Neural progenitor cell (in vitro differentiated cells): ENCODE data around the gene CCDC63. TPM values are rescaled to one million over a fixed set of nuclear protein-coding genes. Genes with fewer than 3 reads are reported as not detected.

Experiments
- DNase-seq: peaks from one replicate; pipeline ENCODE4 v3.0.0-alpha.2; 2016; ENCODE audit warnings: low spot score
- H2AFZ ChIP-seq: fragments of 200-600 bp; sonication (generic); replicated peaks from 2 replicates; pipeline ENCODE4 v1.6.1; 2016; ENCODE audit warnings: antibody characterized with exemption
- H3F3A ChIP-seq: fragments of 200-600 bp; sonication (generic); 2 replicates; pipeline ENCODE4 v1.6.1; 2016; ENCODE audit warnings: antibody characterized with exemption, low read depth
- H3K27ac ChIP-seq: fragments of 200-600 bp; sonication (generic); 2 replicates; pipeline ENCODE4 v1.5.1; 2016; ENCODE audit warnings: mild to moderate bottlenecking
- H3K27me3 ChIP-seq: fragments of 200-600 bp; sonication (generic); 2 replicates; pipeline ENCODE4 v1.6.1; 2016; ENCODE audit warnings: mild to moderate bottlenecking, moderate library complexity
- H3K36me3 ChIP-seq: fragments of 200-600 bp; sonication (generic); 2 replicates; pipeline ENCODE4 v1.5.1; 2016
- H3K4me1 ChIP-seq: fragments of 200-600 bp; sonication (generic); 2 replicates; pipeline ENCODE4 v1.6.1; 2016; ENCODE audit warnings: mixed run types
- H3K4me2 ChIP-seq: fragments of 200-600 bp; sonication (generic); 2 replicates; pipeline ENCODE4 v1.6.1; 2016
- H3K4me3 ChIP-seq: fragments of 200-600 bp; sonication (generic); 2 replicates; pipeline ENCODE4 v1.5.1; 2016
- H3K79me2 ChIP-seq: fragments of 200-600 bp; sonication (generic); 2 replicates; pipeline ENCODE4 v1.6.1; 2016; ENCODE audit warnings: low read depth
- H3K9ac ChIP-seq: fragments of 200-600 bp; sonication (generic); 2 replicates; pipeline ENCODE4 v1.6.1; 2016
- H3K9me3 ChIP-seq: fragments of 200-600 bp; sonication (generic); 2 replicates; pipeline ENCODE4 v1.5.1; 2016; ENCODE audit warnings: low read depth
- H4K20me1 ChIP-seq: fragments of 200-600 bp; sonication (generic); 2 replicates; pipeline ENCODE4 v1.6.1; 2016; ENCODE audit warnings: low read depth
- H3K27ac Mint-ChIP-seq: 3 replicates; pipeline ENCODE4 v1.8.0; 2021; ENCODE audit warnings: mixed read lengths
- H3K27me3 Mint-ChIP-seq: 2 replicates; pipeline ENCODE4 v1.8.0; 2022; ENCODE audit warnings: low read depth, mild to moderate bottlenecking, inconsistent platforms, moderate library complexity, mixed read lengths; ENCODE audit not compliant: insufficient read depth
- H3K36me3 Mint-ChIP-seq: 3 replicates; pipeline ENCODE4 v1.8.0; 2021; ENCODE audit warnings: mixed read lengths
- H3K4me1 Mint-ChIP-seq: 3 replicates; pipeline ENCODE4 v1.8.0; 2021; ENCODE audit warnings: mixed read lengths
- H3K4me3 Mint-ChIP-seq: 3 replicates; pipeline ENCODE4 v1.8.0; 2021; ENCODE audit warnings: mild to moderate bottlenecking, moderate library complexity, mixed read lengths
- H3K9me3 Mint-ChIP-seq: 3 replicates; pipeline ENCODE4 v1.8.0; 2020; ENCODE audit warnings: mixed read lengths
- EZH2 ChIP-seq: fragments of 200-600 bp; sonication (generic); IDR thresholded peaks from 2 replicates; pipeline ENCODE4 v1.6.1; 2017; ENCODE audit warnings: antibody characterized with exemption, mild to moderate bottlenecking, moderate library complexity
- EZH2phosphoT487 ChIP-seq: fragments of 200-600 bp; sonication (generic); IDR thresholded peaks from 2 replicates; pipeline ENCODE4 v1.6.1; 2017; ENCODE audit warnings: antibody characterized with exemption
- total RNA-seq: library from RNA; depleted of rRNA; stranded (reverse); fragments of >200 nt; gene quantifications from 2 replicates; pipeline ENCODE4 v1.2.3, GENCODE V29; 2015; ENCODE audit warnings: low replicate concordance
- TF ChIP-seq, protein P1 (sequence below): fragments of 200-600 bp; sonication (generic); IDR thresholded peaks from 2 replicates; pipeline ENCODE4 v1.5.1; 2017; ENCODE audit warnings: antibody characterized with exemption, mild to moderate bottlenecking

The CCDC63 gene
- total RNA-seq, 1 donor from 2014 or later, result 0.24 TPM

DNA sequence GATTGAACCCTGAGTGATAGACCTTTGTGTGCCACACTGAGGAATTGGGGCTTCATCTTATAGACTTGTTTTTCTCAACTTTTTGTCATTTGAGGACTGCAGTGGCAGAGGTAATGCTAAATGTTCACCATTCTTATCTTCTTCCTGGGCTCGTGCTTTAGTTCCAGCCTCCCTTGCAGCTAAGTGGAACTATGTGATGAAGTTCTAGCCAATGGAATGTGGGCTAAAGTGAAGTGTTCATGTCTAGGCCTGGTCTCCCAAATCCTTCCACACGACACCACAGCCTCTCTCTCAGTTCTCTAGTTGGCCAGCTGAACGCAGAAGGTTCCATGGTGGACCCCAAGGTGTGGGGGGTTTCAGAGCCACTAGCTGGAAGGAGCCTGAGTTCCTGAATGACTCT lies 42.4 kb upstream of the CCDC63 start:
- TF ChIP-seq EZH2, result no peak
- TF ChIP-seq EZH2phosphoT487, result no peak
- Histone ChIP-seq H3K27ac (no peak overlapping the region), H3K36me3 (no peaks in the 10 kb centered on the region), H3K4me2 (no peak overlapping the region), H2AFZ (no peak overlapping the region), H3K4me3 (no peak overlapping the region), H3K27me3 (no peaks in the 10 kb centered on the region), H4K20me1 (no peaks in the 10 kb centered on the region), H3F3A (no peaks in the 10 kb centered on the region), H3K79me2 (no peaks in the 10 kb centered on the region), H3K4me1 (no peaks in the 10 kb centered on the region), H3K9ac (no peak overlapping the region), H3K9me3 (no peaks in the 10 kb centered on the region)
- Mint-ChIP-seq H3K27ac (no peak overlapping the region), H3K4me1 (no peaks in the 10 kb centered on the region), H3K36me3 (peaks cover 2% of the 10 kb centered on the region), H3K9me3 (peaks cover 25% of the 10 kb centered on the region), H3K4me3 (no peak overlapping the region), H3K27me3 (peaks cover 32% of the 10 kb centered on the region)
- DNase-seq, result no peak

DNA sequence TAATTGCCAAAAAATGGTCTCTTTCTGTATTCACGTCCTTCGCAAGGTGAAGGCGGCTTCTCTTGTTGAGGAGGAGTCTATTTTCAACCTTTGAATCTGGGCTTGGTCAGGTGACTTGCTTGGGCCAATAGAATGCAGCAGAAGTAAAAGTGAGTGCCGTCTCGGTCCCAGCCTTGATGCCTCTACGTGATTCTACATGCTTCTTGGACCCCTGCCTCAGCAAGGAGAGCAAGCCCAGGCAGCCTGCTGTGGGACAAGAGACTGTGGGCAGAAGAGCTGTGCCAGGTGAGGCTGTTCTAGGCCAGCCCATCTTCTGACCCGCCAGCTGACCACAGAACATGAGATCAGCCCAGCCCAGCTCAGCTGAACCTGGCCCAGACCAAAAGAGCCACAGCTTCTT lies 39.1 kb upstream of the CCDC63 start:
- no peak overlapping the region for H3K27ac ChIP-seq
- no peak overlapping the region for H3K4me2 ChIP-seq
- DNase-seq, result no peak
- H3K36me3 Mint-ChIP-seq, result no peaks in the 10 kb centered on the region
- peaks cover 23% of the 10 kb centered on the region for H3K27me3 ChIP-seq
- no peaks in the 10 kb centered on the region for H4K20me1 ChIP-seq
- no peaks in the 10 kb centered on the region for H3K79me2 ChIP-seq
- no peak overlapping the region for H3K27ac Mint-ChIP-seq
- peaks cover 15% of the 10 kb centered on the region for H3K9me3 Mint-ChIP-seq
- peaks cover 21% of the 10 kb centered on the region for H3K27me3 Mint-ChIP-seq
- H3K4me3 ChIP-seq, result no peak overlapping the region
- H3F3A ChIP-seq, result no peaks in the 10 kb centered on the region
- H3K9ac ChIP-seq, result no peak overlapping the region
- H3K4me3 Mint-ChIP-seq, result no peak overlapping the region
- peak overlapping the region; percentile 36 for H2AFZ ChIP-seq
- H3K9me3 ChIP-seq, result no peaks in the 10 kb centered on the region
- H3K36me3 ChIP-seq, result no peaks in the 10 kb centered on the region
- no peaks in the 10 kb centered on the region for H3K4me1 ChIP-seq
- TF ChIP-seq, protein P1, sequence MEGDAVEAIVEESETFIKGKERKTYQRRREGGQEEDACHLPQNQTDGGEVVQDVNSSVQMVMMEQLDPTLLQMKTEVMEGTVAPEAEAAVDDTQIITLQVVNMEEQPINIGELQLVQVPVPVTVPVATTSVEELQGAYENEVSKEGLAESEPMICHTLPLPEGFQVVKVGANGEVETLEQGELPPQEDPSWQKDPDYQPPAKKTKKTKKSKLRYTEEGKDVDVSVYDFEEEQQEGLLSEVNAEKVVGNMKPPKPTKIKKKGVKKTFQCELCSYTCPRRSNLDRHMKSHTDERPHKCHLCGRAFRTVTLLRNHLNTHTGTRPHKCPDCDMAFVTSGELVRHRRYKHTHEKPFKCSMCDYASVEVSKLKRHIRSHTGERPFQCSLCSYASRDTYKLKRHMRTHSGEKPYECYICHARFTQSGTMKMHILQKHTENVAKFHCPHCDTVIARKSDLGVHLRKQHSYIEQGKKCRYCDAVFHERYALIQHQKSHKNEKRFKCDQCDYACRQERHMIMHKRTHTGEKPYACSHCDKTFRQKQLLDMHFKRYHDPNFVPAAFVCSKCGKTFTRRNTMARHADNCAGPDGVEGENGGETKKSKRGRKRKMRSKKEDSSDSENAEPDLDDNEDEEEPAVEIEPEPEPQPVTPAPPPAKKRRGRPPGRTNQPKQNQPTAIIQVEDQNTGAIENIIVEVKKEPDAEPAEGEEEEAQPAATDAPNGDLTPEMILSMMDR, result no peak
- TF ChIP-seq EZH2 (no peak), EZH2phosphoT487 (no peak)
- peaks cover 13% of the 10 kb centered on the region for H3K4me1 Mint-ChIP-seq

DNA sequence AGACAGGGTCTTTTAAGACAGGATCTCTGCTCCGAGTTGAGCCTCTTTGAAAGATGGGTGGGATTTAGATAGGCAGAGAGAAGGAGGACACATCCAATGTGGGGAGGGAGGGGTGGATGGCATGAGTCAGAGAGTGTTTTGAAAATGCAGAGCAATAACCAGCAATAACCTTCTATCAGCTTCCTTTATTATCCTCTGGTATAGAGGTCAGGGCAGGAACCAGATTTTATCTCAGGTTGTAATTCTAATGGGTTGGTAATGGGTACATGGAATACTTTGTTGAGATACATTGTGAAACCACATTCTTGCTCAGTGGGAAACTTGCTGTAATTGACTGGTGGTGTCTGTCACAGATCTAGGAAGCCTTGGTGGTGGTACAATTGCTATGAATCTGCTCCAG lies 37.6 kb upstream of the CCDC63 start:
- no peak overlapping the region for H2AFZ ChIP-seq
- no peak overlapping the region for H3K27ac ChIP-seq

DNA sequence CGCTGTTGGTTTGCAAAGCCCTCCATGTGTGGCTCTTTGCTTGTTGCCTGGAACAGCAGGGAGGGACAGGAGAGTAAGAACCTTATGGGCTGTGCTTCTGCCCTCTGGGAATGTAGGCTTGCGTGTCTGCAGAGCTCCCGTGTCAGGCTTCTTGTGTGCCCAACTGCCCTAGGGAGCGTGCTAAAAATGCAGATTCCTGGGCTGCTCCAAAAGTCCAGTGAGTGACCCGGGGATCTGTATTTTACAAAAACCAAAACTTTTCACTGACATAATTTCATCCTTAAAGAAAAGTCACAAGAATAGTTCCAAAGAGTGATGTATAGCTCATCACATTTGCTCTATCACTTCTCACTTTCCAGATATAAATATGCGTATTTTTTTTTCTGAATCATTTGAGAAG lies 34.8 kb upstream of the CCDC63 start:
- Mint-ChIP-seq H3K27ac (no peak overlapping the region), H3K4me3 (no peak overlapping the region), H3K36me3 (no peaks in the 10 kb centered on the region), H3K4me1 (peaks cover 43% of the 10 kb centered on the region), H3K9me3 (no peaks in the 10 kb centered on the region), H3K27me3 (peaks cover 34% of the 10 kb centered on the region)
- no peak for DNase-seq
- H3K79me2 ChIP-seq, result no peaks in the 10 kb centered on the region
- H3K4me3 ChIP-seq, result no peak overlapping the region
- H3F3A ChIP-seq, result no peaks in the 10 kb centered on the region
- H3K4me1 ChIP-seq, result peaks cover 4% of the 10 kb centered on the region
- no peaks in the 10 kb centered on the region for H4K20me1 ChIP-seq
- no peak overlapping the region for H3K9ac ChIP-seq
- H3K27ac ChIP-seq, result no peak overlapping the region
- no peak overlapping the region for H2AFZ ChIP-seq
- no peak overlapping the region for H3K4me2 ChIP-seq
- no peak for TF ChIP-seq EZH2phosphoT487
- TF ChIP-seq EZH2, result no peak
- TF ChIP-seq, protein P1, result no peak
- peaks cover 49% of the 10 kb centered on the region for H3K27me3 ChIP-seq
- no peaks in the 10 kb centered on the region for H3K9me3 ChIP-seq
- no peaks in the 10 kb centered on the region for H3K36me3 ChIP-seq

More for the DNA sequence above, 37.6 kb upstream of the CCDC63 start:
- Histone ChIP-seq H3K4me3 (no peak overlapping the region), H3K9ac (no peak overlapping the region), H3K36me3 (no peaks in the 10 kb centered on the region), H3K4me1 (no peaks in the 10 kb centered on the region), H3K4me2 (no peak overlapping the region), H3K79me2 (no peaks in the 10 kb centered on the region), H4K20me1 (no peaks in the 10 kb centered on the region), H3K9me3 (no peaks in the 10 kb centered on the region), H3K27me3 (peaks cover 38% of the 10 kb centered on the region), H3F3A (no peaks in the 10 kb centered on the region)
- Mint-ChIP-seq H3K9me3 (peaks cover 9% of the 10 kb centered on the region), H3K27ac (no peak overlapping the region), H3K36me3 (no peaks in the 10 kb centered on the region), H3K27me3 (peaks cover 30% of the 10 kb centered on the region), H3K4me3 (no peak overlapping the region), H3K4me1 (peaks cover 23% of the 10 kb centered on the region)
- DNase-seq, result no peak
- TF ChIP-seq EZH2, result no peak
- TF ChIP-seq EZH2phosphoT487, result no peak
- TF ChIP-seq, protein P1, result no peak
